H1 (cell line): ENCODE data around the gene ZNF765. TPM values are rescaled to one million over a fixed set of nuclear protein-coding genes. Genes with fewer than 3 reads are reported as not detected.
"Not testable (repeated sequence)": the region's sequence is repeated elsewhere in the genome, so short reads cannot be mapped to it uniquely, and the experiment has no call there.

Experiments used
- CTCF ChIA-PET: fragments of 300-600 bp; sonication (Branson Sonifier 250); formaldehyde crosslinking; loops from one replicate; lab custom pipeline; 2021; ENCODE audit not compliant: partially characterized antibody; lab: Charles Lee
- POLR2A ChIA-PET: fragments of 300-600 bp; sonication (Branson Sonifier 250); formaldehyde crosslinking; loops from one replicate; lab custom pipeline; 2021; ENCODE audit warnings: inconsistent platforms; ENCODE audit not compliant: partially characterized antibody; lab: Charles Lee
- DNase-seq, 2 experiments: peaks; one replicate each; pipeline versions ENCODE4 v3.0.0 to v3.0.0-alpha.2; 2010 to 2022; ENCODE audit warnings: low spot score in 2 of 2, low read depth in 1 of 2, mixed read lengths in 1 of 2
- FAIRE-seq: peaks from 2 replicates; lab custom pipeline; 2011; peaks lifted over from hg19 to GRCh38; lab: Jason Lieb, UNC
- H2AFZ ChIP-seq: 2 replicates; pipeline ENCODE4 v1.8.1; 2012; ENCODE audit warnings: low read length, inconsistent platforms
- H2AK5ac ChIP-seq: 2 replicates; pipeline ENCODE4 v1.6.1; 2013; ENCODE audit warnings: low read depth, low read length
- H2BK120ac ChIP-seq: replicated peaks from 2 replicates; pipeline ENCODE3; 2013; ENCODE audit warnings: low read depth, low read length, inconsistent platforms
- H2BK12ac ChIP-seq: 2 replicates; pipeline ENCODE4 v1.6.1; 2013; ENCODE audit warnings: low read depth, low read length
- H2BK15ac ChIP-seq: 2 replicates; pipeline ENCODE4 v1.6.1; 2013; ENCODE audit warnings: low read length
- H2BK20ac ChIP-seq: 2 replicates; pipeline ENCODE4 v1.6.1; 2013; ENCODE audit warnings: low read length
- H2BK5ac ChIP-seq: 2 replicates; pipeline ENCODE4 v1.6.1; 2013; ENCODE audit warnings: low read depth, low read length
- H3K14ac ChIP-seq: 2 replicates; pipeline ENCODE4 v1.6.1; 2013; ENCODE audit warnings: inconsistent platforms; ENCODE audit not compliant: insufficient read length
- H3K18ac ChIP-seq: 2 replicates; pipeline ENCODE4 v1.6.1; 2013; ENCODE audit warnings: low read length; ENCODE audit errors: extremely low read depth
- H3K23ac ChIP-seq: 2 replicates; pipeline ENCODE4 v1.6.1; 2013; ENCODE audit warnings: inconsistent platforms; ENCODE audit not compliant: insufficient read length
- H3K23me2 ChIP-seq: 2 replicates; pipeline ENCODE4 v1.6.1; 2013; ENCODE audit warnings: low read depth, low read length
- H3K27ac ChIP-seq: 2 replicates; pipeline ENCODE4 v1.6.1; 2011; ENCODE audit warnings: low read depth, low read length, inconsistent platforms
- H3K27me3 ChIP-seq, 4 experiments: replicated peaks in 1 of 4; 1 replicate in 1 of 4; 2 replicates in 3 of 4; pipeline versions ENCODE4 v1.6.1 to v1.8.1; 2011 to 2013; ENCODE audit warnings: low read length in 3 of 4, mild to moderate bottlenecking in 3 of 4, inconsistent platforms in 2 of 4, mixed read lengths in 2 of 4, moderate library complexity in 1 of 4; ENCODE audit not compliant: control insufficient read depth in 3 of 4, insufficient read depth in 3 of 4; ENCODE audit errors: extremely low read depth in 1 of 4
- H3K36me3 ChIP-seq, 4 experiments: 2 replicates each; pipeline versions ENCODE4 v1.6.1 to v1.8.1; 2011 to 2013; ENCODE audit warnings: mild to moderate bottlenecking in 4 of 4, low read length in 3 of 4, moderate library complexity in 2 of 4, control low read depth in 1 of 4, inconsistent platforms in 1 of 4; ENCODE audit not compliant: insufficient read depth in 4 of 4, control insufficient read depth in 2 of 4
- H3K4ac ChIP-seq: replicated peaks from 2 replicates; pipeline ENCODE3; 2013; ENCODE audit warnings: low read length, low read depth, mixed read lengths, inconsistent platforms; ENCODE audit not compliant: insufficient read length
- H3K4me1 ChIP-seq, 4 experiments: replicated peaks in 1 of 4; 1 replicate in 1 of 4; 2 replicates in 3 of 4; pipeline versions ENCODE4 v1.6.1 to v1.8.1; 2011 to 2013; ENCODE audit warnings: low read length in 3 of 4, inconsistent platforms in 2 of 4, mixed read lengths in 1 of 4; ENCODE audit not compliant: insufficient read depth in 4 of 4, control insufficient read depth in 3 of 4
- H3K4me2 ChIP-seq, 2 experiments: 2 replicates each; pipeline versions ENCODE4 v1.6.1 to v1.8.1; 2011 to 2013; ENCODE audit warnings: low read depth in 2 of 2, low read length in 2 of 2, control low read depth in 1 of 2, inconsistent platforms in 1 of 2, mild to moderate bottlenecking in 1 of 2; ENCODE audit not compliant: insufficient read depth in 1 of 2
- H3K4me3 ChIP-seq, 4 experiments: fragments of 200-600, 300-600 bp in 1 of 4; sonication (generic), shearing (Covaris generic), sonication (Bioruptor Twin) in 1 of 4; 2 replicates each; pipeline versions ENCODE4 v1.5.1 to v1.8.1; 2011 to 2016; ENCODE audit warnings: low read length in 4 of 4, low read depth in 3 of 4, control low read depth in 2 of 4, inconsistent platforms in 2 of 4, mild to moderate bottlenecking in 2 of 4, mixed read lengths in 1 of 4, moderate library complexity in 1 of 4; ENCODE audit not compliant: insufficient read depth in 2 of 4; ENCODE audit errors: extremely low read depth in 1 of 4
- H3K56ac ChIP-seq: replicated peaks from 2 replicates; pipeline ENCODE3; 2013; ENCODE audit warnings: low read depth, mild to moderate bottlenecking, mixed read lengths, low read length, inconsistent platforms; ENCODE audit not compliant: insufficient read length
- H3K79me1 ChIP-seq: 2 replicates; pipeline ENCODE4 v1.6.1; 2013; ENCODE audit warnings: low read depth, low read length, control low read depth
- H3K79me2 ChIP-seq, 2 experiments: 2 replicates each; pipeline versions ENCODE4 v1.6.1 to v1.8.1; 2012 to 2013; ENCODE audit warnings: low read length in 2 of 2, mild to moderate bottlenecking in 2 of 2, inconsistent platforms in 1 of 2; ENCODE audit not compliant: insufficient read depth in 2 of 2, control insufficient read depth in 1 of 2
- H3K9ac ChIP-seq, 4 experiments: replicated peaks in 1 of 4; 1 replicate in 1 of 4; 2 replicates in 3 of 4; pipeline versions ENCODE4 v1.6.1 to v1.8.1; 2011 to 2013; ENCODE audit warnings: low read depth in 3 of 4, low read length in 3 of 4, control low read depth in 2 of 4, mild to moderate bottlenecking in 2 of 4, moderate library complexity in 2 of 4, inconsistent platforms in 1 of 4; ENCODE audit errors: extremely low read depth in 1 of 4
- H3K9me3 ChIP-seq, 2 experiments: 2 replicates each; pipeline versions ENCODE4 v1.6.1 to v1.8.1; 2012 to 2013; ENCODE audit warnings: mild to moderate bottlenecking in 2 of 2, moderate library complexity in 2 of 2, control low read depth in 1 of 2, inconsistent platforms in 1 of 2, low read depth in 1 of 2, low read length in 1 of 2, mixed read lengths in 1 of 2; ENCODE audit not compliant: insufficient read depth in 2 of 2
- H4K20me1 ChIP-seq, 2 experiments: replicated peaks in 1 of 2; 2 replicates each; pipeline versions ENCODE3 to v1.8.1; 2011 to 2013; ENCODE audit warnings: inconsistent platforms in 2 of 2, low read length in 2 of 2, mild to moderate bottlenecking in 1 of 2; ENCODE audit not compliant: insufficient read depth in 2 of 2, control insufficient read depth in 1 of 2
- H4K5ac ChIP-seq: 2 replicates; pipeline ENCODE4 v1.6.1; 2013; ENCODE audit warnings: low read length, low read depth, mixed read lengths, inconsistent platforms; ENCODE audit not compliant: insufficient read length
- H4K8ac ChIP-seq: 2 replicates; pipeline ENCODE4 v1.8.0; 2013; ENCODE audit warnings: mild to moderate bottlenecking, moderate library complexity, low read length, inconsistent platforms; ENCODE audit not compliant: insufficient read depth; ENCODE audit errors: extremely low read depth
- H4K91ac ChIP-seq: replicated peaks from 2 replicates; pipeline ENCODE3; 2013; ENCODE audit warnings: low read length, mixed read lengths, inconsistent platforms; ENCODE audit not compliant: insufficient read length
- RAD21 ChIP-seq, 2 experiments: IDR thresholded peaks in 1 of 2; conservative IDR thresholded peaks in 1 of 2; 2 replicates each; pipeline ENCODE4 v1.6.1; 2011; ENCODE audit warnings: low read depth in 2 of 2, low read length in 2 of 2, improper control_type of control experiment in 1 of 2, inconsistent platforms in 1 of 2, mild to moderate bottlenecking in 1 of 2, moderate library complexity in 1 of 2
- WGBS, 2 experiments: shearing (Covaris generic) in 1 of 2; methylation state at CpG; one replicate each; pipeline versions ENCODE4 v1.1.6 to v1.1.7; 2013 to 2015; ENCODE audit warnings: low lambda C conversion rate in 2 of 2, mixed read lengths in 2 of 2, inconsistent platforms in 1 of 2, low coverage in 1 of 2, missing lambda C conversion rate in 1 of 2; ENCODE audit not compliant: insufficient replicate concordance in 2 of 2, insufficient coverage in 1 of 2, insufficient read length in 1 of 2; ENCODE audit errors: extremely low coverage in 1 of 2, missing lambda C conversion rate in 1 of 2; 5-methylcytosine and 5-hydroxymethylcytosine counted together
- polyA plus RNA-seq, 7 experiments: library from polyadenylated mRNA; depleted of rRNA in 3 of 7; stranded (reverse) in 5 of 7; unstranded in 2 of 7; fragments of >200 nt in 5 of 7; fragments of 200-250 nt in 2 of 7; gene quantifications; 1 replicate in 5 of 7; 2 replicates in 1 of 7; 4 replicates in 1 of 7; pipeline versions ENCODE4 v1.2.1 to v1.2.3, GENCODE V29; 2011 to 2013; ENCODE audit warnings: missing spikeins in 2 of 7, mixed read lengths in 2 of 7
- total RNA-seq: library from RNA; stranded (reverse); fragmentation: NEBNext Ultra II Directional; extraction: Animal tissue kit (Norgen Biotek cat#: 25700); gene quantifications from 2 replicates; pipeline ENCODE4 v1.2.1, GENCODE V29; 2021
- TF ChIP-seq, protein P1 (sequence below), 3 experiments: IDR thresholded peaks; 1 replicate in 2 of 3; 2 replicates in 1 of 3; pipeline versions ENCODE4 v1.5.1 to v1.6.1; 2011; ENCODE audit warnings: low read length in 3 of 3, mild to moderate bottlenecking in 3 of 3, inconsistent platforms in 2 of 3, low read depth in 1 of 3, moderate library complexity in 1 of 3; ENCODE audit not compliant: insufficient read depth in 1 of 3; ENCODE audit errors: control extremely low read depth in 1 of 3

The ZNF765 gene
- total and polyA plus RNA-seq, 2 of the 8 experiments (the other 6 are each of a cell fraction or from before 2014, with no cell fraction given), result 4.5 to 22.3 TPM

DNA sequence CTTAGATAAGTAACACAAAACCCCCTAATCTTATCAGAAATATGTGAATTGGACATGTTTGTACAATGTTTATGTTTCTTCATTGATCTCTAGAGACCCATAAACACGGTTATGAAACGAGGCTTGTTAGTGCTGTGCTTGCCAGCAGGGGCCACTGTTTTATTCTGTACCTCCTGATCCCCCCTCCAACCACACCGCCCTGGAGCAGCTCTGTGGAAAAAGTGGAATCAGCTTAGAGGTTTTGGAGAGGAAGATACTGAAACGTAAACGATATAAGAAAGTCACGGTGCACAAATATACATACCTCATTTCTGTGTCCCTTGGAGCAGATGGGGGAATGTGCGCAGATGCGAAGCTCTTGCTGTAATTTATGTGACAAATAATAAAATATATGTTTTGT is 28.7 kb downstream of the ZNF765 start:
- 0 out of 4 replicates have a peak, but pooled peaks of 1 of the 2 experiments have one; percentile 15 for TF ChIP-seq RAD21 (IDR thresholded peaks at IDR 0.05 in 1 of 2, conservative IDR thresholded peaks at IDR 0.05 in 1 of 2; ENCODE audit: low read depth in 2 of 2, low read length in 2 of 2)
- TF ChIP-seq, protein P1, sequence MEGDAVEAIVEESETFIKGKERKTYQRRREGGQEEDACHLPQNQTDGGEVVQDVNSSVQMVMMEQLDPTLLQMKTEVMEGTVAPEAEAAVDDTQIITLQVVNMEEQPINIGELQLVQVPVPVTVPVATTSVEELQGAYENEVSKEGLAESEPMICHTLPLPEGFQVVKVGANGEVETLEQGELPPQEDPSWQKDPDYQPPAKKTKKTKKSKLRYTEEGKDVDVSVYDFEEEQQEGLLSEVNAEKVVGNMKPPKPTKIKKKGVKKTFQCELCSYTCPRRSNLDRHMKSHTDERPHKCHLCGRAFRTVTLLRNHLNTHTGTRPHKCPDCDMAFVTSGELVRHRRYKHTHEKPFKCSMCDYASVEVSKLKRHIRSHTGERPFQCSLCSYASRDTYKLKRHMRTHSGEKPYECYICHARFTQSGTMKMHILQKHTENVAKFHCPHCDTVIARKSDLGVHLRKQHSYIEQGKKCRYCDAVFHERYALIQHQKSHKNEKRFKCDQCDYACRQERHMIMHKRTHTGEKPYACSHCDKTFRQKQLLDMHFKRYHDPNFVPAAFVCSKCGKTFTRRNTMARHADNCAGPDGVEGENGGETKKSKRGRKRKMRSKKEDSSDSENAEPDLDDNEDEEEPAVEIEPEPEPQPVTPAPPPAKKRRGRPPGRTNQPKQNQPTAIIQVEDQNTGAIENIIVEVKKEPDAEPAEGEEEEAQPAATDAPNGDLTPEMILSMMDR (IDR thresholded peaks at IDR 0.05; ENCODE audit: control extremely low read depth in 1 of 3, insufficient read depth in 1 of 3, low read depth in 1 of 3, low read length in 3 of 3), result peak in 1 of 3 experiments; percentile 8; a peak in 1 of 4 replicates
- H3K36me3 ChIP-seq, H3K18ac ChIP-seq, H4K8ac ChIP-seq, H3K23me2 ChIP-seq, H3K9ac ChIP-seq, H3K79me1 ChIP-seq, H3K23ac ChIP-seq, H2BK15ac ChIP-seq, H2BK5ac ChIP-seq, H3K4me3 ChIP-seq, H3K56ac ChIP-seq, H3K27ac ChIP-seq, H2BK20ac ChIP-seq, H4K5ac ChIP-seq, H3K27me3 ChIP-seq, H2BK120ac ChIP-seq, H3K9me3 ChIP-seq, DNase-seq, H4K20me1 ChIP-seq, H4K91ac ChIP-seq, POLR2A ChIA-PET, H3K79me2 ChIP-seq, H2AFZ ChIP-seq, H3K4ac ChIP-seq, H3K4me1 ChIP-seq, H3K14ac ChIP-seq, H2AK5ac ChIP-seq, H2BK12ac ChIP-seq: not testable (repeated sequence)
- H3K4me2 ChIP-seq, result peak overlapping the region in 1 of 2 experiments; percentile 56; a peak in 2 of 4 replicates
- CTCF ChIA-PET, result interaction anchor here (1.0 to 2.8 kb wide), 4 partner anchors 15 to 86 kb away, joined by 3 to 15 read pairs (median 4); no protein-coding TSS in a partner anchor
- WGBS, 2 experiments, result 73% methylated on average over 7 of the region's 8 CpGs; no CpG with 5 or more reads in 1 of the 2 experiments
- FAIRE-seq, result peak; percentile 96
